ENCODE data around the gene KIT. TPM values are rescaled to one million over a fixed set of nuclear protein-coding genes. Genes with fewer than 3 reads are reported as not detected.

The KIT gene
- total RNA-seq (1 to 10 TPM in 4 of 5 donors, under 1 TPM in 1; 0.98 to 6.6 (median 3.6) TPM), total RNA-seq (0.41 to 27.5 (median 3.6) reads per million in 29 experiments)
- 2.1 TPM for total RNA-seq (2013)

DNA sequence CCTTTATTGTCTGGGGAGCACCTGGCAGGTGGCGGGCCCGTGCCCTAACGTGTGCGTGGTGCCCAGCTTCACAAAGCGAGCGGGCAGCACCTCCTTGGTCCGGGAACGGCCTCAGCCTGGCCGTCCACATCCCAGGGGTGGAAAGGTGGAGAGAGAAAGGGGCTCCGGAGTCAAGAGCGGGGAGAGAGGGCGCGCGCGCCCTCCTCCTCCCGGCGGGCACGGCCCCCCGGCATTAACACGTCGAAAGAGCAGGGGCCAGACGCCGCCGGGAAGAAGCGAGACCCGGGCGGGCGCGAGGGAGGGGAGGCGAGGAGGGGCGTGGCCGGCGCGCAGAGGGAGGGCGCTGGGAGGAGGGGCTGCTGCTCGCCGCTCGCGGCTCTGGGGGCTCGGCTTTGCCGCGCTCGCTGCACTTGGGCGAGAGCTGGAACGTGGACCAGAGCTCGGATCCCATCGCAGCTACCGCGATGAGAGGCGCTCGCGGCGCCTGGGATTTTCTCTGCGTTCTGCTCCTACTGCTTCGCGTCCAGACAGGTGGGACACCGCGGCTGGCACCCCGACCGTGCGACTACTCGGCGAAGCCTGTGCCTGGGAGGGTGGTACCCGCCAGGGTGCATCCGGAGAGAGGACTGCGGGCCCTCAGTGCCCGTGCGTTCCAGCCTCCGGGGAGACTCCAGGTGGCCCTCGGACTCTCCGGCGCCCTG, at the start of gene KIT:
Gene KIT, plus strand, starts transcription at position 407 of the 701 bp plus-strand sequence. Its CDS starts 58 bp downstream, at position 465.
- peak within 1 kb of the TSS; percentile 70 to 83 (median 75) for H3K4me3 Mint-ChIP-seq
- no peaks in the 10 kb centered on the region for H3K36me3 Mint-ChIP-seq
- Histone ChIP-seq H3K36me3 (ENCODE audit: control insufficient read depth in 2 of 2, extremely low read depth in 1 of 2, insufficient read depth in 1 of 2, low read length in 1 of 2) (no peaks in the 10 kb centered on the region), H3K27ac (ENCODE audit: low read length) (no peak within 1 kb of the TSS), H3K27me3 (replicated peaks in 1 of 2; ENCODE audit: control insufficient read depth in 2 of 2, extremely low read depth in 1 of 2, insufficient read depth in 2 of 2, low read length in 1 of 2) (peaks cover 0 to 35% of the 10 kb centered on the region in 2 experiments), H3K9me3 (no peaks in the 10 kb centered on the region), H3K4me3 (ENCODE audit: control insufficient read depth in 1 of 2, extremely low read depth in 1 of 2, low read length in 1 of 2) (peak within 1 kb of the TSS; percentile 43 to 89), H3K4me1 (ENCODE audit: control insufficient read depth in 1 of 2, extremely low read depth in 1 of 2, insufficient read depth in 2 of 2, low read length in 2 of 2) (peaks cover 8 to 25% of the 10 kb centered on the region in 2 experiments)
- peaks cover 15 to 18% (median 17%) of the 10 kb centered on the region in 3 donors for H3K4me1 Mint-ChIP-seq
- DNase-seq (peak in 13 of 35 experiments; percentile 1 to 32 (median 14)), ATAC-seq (replicated peaks in 1 of 4) (peak; percentile 28 to 70 (median 44))
- ChIA-PET CTCF (no interaction called here), POLR2A (no interaction called here)
- no peaks in the 10 kb centered on the region for H3K9me3 Mint-ChIP-seq
- no peak within 1 kb of the TSS for H3K27ac Mint-ChIP-seq
- WGBS (ENCODE audit: insufficient coverage): 2% methylated on average over 59 of the region's 72 CpGs
- H3K27me3 Mint-ChIP-seq: peaks cover 44 to 65% of the 10 kb centered on the region in 2 donors

- no peaks in the 10 kb centered on the region for H3K4me1 ChIP-seq (ENCODE audit: control insufficient read depth in 1 of 2, extremely low read depth in 1 of 2, insufficient read depth in 2 of 2, low read length in 2 of 2)
- no peak overlapping the region for H3K4me3 ChIP-seq (ENCODE audit: control insufficient read depth in 1 of 2, extremely low read depth in 1 of 2, low read length in 1 of 2)
- no peak overlapping the region for H3K27ac ChIP-seq (ENCODE audit: low read length)
- peaks cover 0 to 3% of the 10 kb centered on the region in 2 experiments for H3K27me3 ChIP-seq (replicated peaks in 1 of 2; ENCODE audit: control insufficient read depth in 2 of 2, extremely low read depth in 1 of 2, insufficient read depth in 2 of 2, low read length in 1 of 2)
- H3K4me1 Mint-ChIP-seq: no peaks in the 10 kb centered on the region
- ChIA-PET POLR2A (no interaction called here), CTCF (no interaction called here)
- no peaks in the 10 kb centered on the region for H3K36me3 Mint-ChIP-seq
- no peaks in the 10 kb centered on the region for H3K9me3 ChIP-seq
- DNase-seq (no peak), ATAC-seq (replicated peaks in 1 of 4) (no peak)
- no peak overlapping the region for H3K4me3 Mint-ChIP-seq
- H3K27me3 Mint-ChIP-seq: peaks cover 5 to 19% of the 10 kb centered on the region in 2 donors
- H3K36me3 ChIP-seq (ENCODE audit: control insufficient read depth in 2 of 2, extremely low read depth in 1 of 2, insufficient read depth in 1 of 2, low read length in 1 of 2): no peaks in the 10 kb centered on the region
- no CpG with 5 or more reads among the region's 1 CpG for WGBS (ENCODE audit: insufficient coverage)
- H3K9me3 Mint-ChIP-seq: no peaks in the 10 kb centered on the region
- no peak overlapping the region for H3K27ac Mint-ChIP-seq
These were observed 48.4 kb upstream of the KIT start for GRCh38 chr4:54609310-54609709.

DNA sequence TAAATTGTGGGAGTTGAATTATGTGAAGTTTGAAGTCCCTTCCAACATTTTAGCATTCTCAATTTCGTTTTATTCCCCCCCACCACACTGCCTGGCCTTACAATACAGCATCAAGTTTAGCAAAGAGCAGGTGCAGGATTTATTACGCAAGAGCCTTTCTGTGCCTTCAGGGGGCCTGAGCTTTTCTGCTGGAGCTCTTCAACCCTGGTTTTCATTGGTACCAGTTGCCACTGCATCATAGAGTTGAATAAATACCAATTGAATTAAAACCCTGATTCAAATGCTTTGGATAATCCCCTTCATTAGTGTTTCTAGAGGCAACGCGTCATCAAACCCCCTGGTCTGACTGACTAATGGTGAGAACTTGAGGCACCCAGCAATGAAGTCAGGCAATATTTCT, 43.6 kb upstream of the KIT start:
- Mint-ChIP-seq H3K4me3 (no peak overlapping the region), H3K27ac (no peak overlapping the region), H3K27me3 (peaks cover 2 to 16% of the 10 kb centered on the region in 2 donors), H3K9me3 (no peaks in the 10 kb centered on the region), H3K4me1 (no peaks in the 10 kb centered on the region), H3K36me3 (no peaks in the 10 kb centered on the region)
- WGBS (ENCODE audit: insufficient coverage): 86% methylated on average over 1 of the region's 4 CpGs
- H3K27me3 ChIP-seq (replicated peaks in 1 of 2; ENCODE audit: control insufficient read depth in 2 of 2, extremely low read depth in 1 of 2, insufficient read depth in 2 of 2, low read length in 1 of 2): peaks cover 0 to 8% of the 10 kb centered on the region in 2 experiments
- no peak overlapping the region for H3K27ac ChIP-seq (ENCODE audit: low read length)
- ATAC-seq (replicated peaks in 1 of 4) (no peak), DNase-seq (no peak)
- H3K36me3 ChIP-seq (ENCODE audit: control insufficient read depth in 2 of 2, extremely low read depth in 1 of 2, insufficient read depth in 1 of 2, low read length in 1 of 2): no peaks in the 10 kb centered on the region
- H3K4me1 ChIP-seq (ENCODE audit: control insufficient read depth in 1 of 2, extremely low read depth in 1 of 2, insufficient read depth in 2 of 2, low read length in 2 of 2): no peaks in the 10 kb centered on the region
- H3K9me3 ChIP-seq: no peaks in the 10 kb centered on the region
- no peak overlapping the region for H3K4me3 ChIP-seq (ENCODE audit: control insufficient read depth in 1 of 2, extremely low read depth in 1 of 2, low read length in 1 of 2)
- POLR2A ChIA-PET: no interaction called here
- CTCF ChIA-PET: no interaction called here

DNA sequence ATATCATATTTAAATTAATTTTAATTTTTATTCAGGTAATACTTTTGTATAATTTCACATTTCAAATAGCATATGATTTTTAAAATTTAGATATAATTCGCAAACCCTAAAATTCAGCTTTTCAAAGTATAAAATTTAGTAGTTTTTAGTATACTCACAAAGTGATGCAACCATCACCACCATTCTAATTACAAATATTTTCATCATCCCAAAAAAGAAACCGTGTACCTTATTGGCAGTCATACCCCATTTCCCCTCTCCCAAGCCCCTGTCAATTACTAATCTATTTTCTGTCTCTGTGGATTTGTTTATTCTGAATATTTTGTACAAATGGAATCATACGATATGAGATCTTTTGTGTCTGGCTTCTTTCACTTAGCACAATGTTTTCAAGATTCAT, 37.0 kb upstream of the KIT start:
- no peak for DNase-seq
- ATAC-seq (replicated peaks in 1 of 4): no peak
- POLR2A ChIA-PET: interaction anchor here in 1 of 2 donors (0.5 kb wide), 1 partner anchor 38 kb away, joined by 3 read pairs; no protein-coding TSS in a partner anchor
- CTCF ChIA-PET: no interaction called here
- Histone ChIP-seq H3K4me1 (ENCODE audit: control insufficient read depth in 1 of 2, extremely low read depth in 1 of 2, insufficient read depth in 2 of 2, low read length in 2 of 2) (no peaks in the 10 kb centered on the region), H3K27ac (ENCODE audit: low read length) (no peak overlapping the region), H3K9me3 (no peaks in the 10 kb centered on the region), H3K27me3 (replicated peaks in 1 of 2; ENCODE audit: control insufficient read depth in 2 of 2, extremely low read depth in 1 of 2, insufficient read depth in 2 of 2, low read length in 1 of 2) (peaks cover 0 to 3% of the 10 kb centered on the region in 2 experiments), H3K4me3 (ENCODE audit: control insufficient read depth in 1 of 2, extremely low read depth in 1 of 2, low read length in 1 of 2) (no peak overlapping the region), H3K36me3 (ENCODE audit: control insufficient read depth in 2 of 2, extremely low read depth in 1 of 2, insufficient read depth in 1 of 2, low read length in 1 of 2) (no peaks in the 10 kb centered on the region)
- H3K27ac Mint-ChIP-seq: no peak overlapping the region
- H3K4me3 Mint-ChIP-seq: no peak overlapping the region
- WGBS (ENCODE audit: insufficient coverage): no CpG with 5 or more reads among the region's 3 CpGs
- H3K9me3 Mint-ChIP-seq: no peaks in the 10 kb centered on the region
- H3K36me3 Mint-ChIP-seq: no peaks in the 10 kb centered on the region
- H3K4me1 Mint-ChIP-seq: no peaks in the 10 kb centered on the region
- H3K27me3 Mint-ChIP-seq: peaks cover 0 to 4% of the 10 kb centered on the region in 2 donors

DNA sequence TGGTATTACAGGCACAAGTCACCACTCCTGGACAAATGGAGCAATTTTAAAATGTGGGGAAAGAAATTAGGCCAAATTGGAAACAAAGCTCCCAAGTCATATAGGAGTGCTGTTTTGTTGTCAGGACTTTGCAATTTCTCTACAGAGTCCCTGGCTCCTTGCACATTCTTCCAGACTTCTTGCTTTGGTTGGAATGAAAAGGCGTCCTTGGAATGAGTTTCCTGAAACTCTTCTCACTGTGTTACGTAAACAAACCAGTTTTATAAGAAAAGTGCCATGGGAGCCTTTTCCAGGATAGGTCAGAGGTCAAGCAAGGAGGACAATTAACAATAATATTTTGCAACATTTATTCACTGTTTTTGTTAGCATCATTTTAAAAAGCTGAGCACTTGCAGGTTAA, 32.4 kb upstream of the KIT start:
- ATAC-seq (replicated peaks in 1 of 4): no peak
- POLR2A ChIA-PET: no interaction called here

GRCh38 chr4:54626113-54626512, 31.6 kb upstream of the KIT start:
- Histone ChIP-seq H3K27me3 (replicated peaks in 1 of 2; ENCODE audit: control insufficient read depth in 2 of 2, extremely low read depth in 1 of 2, insufficient read depth in 2 of 2, low read length in 1 of 2) (peaks cover 0 to 3% of the 10 kb centered on the region in 2 experiments), H3K27ac (ENCODE audit: low read length) (no peak overlapping the region), H3K9me3 (no peaks in the 10 kb centered on the region), H3K4me3 (ENCODE audit: control insufficient read depth in 1 of 2, extremely low read depth in 1 of 2, low read length in 1 of 2) (no peak overlapping the region), H3K36me3 (ENCODE audit: control insufficient read depth in 2 of 2, extremely low read depth in 1 of 2, insufficient read depth in 1 of 2, low read length in 1 of 2) (no peaks in the 10 kb centered on the region), H3K4me1 (ENCODE audit: control insufficient read depth in 1 of 2, extremely low read depth in 1 of 2, insufficient read depth in 2 of 2, low read length in 2 of 2) (no peaks in the 10 kb centered on the region)
- H3K4me3 Mint-ChIP-seq: no peak overlapping the region
- DNase-seq (no peak), ATAC-seq (replicated peaks in 1 of 4) (no peak)
- no peak overlapping the region for H3K27ac Mint-ChIP-seq
- H3K36me3 Mint-ChIP-seq: no peaks in the 10 kb centered on the region
- H3K9me3 Mint-ChIP-seq: no peaks in the 10 kb centered on the region
- WGBS (ENCODE audit: insufficient coverage): 80% methylated on average over 4 of the region's 7 CpGs
- H3K4me1 Mint-ChIP-seq: no peaks in the 10 kb centered on the region
- H3K27me3 Mint-ChIP-seq: peaks cover 16 to 36% of the 10 kb centered on the region in 2 donors
- CTCF ChIA-PET: no interaction called here
- POLR2A ChIA-PET: no interaction called here

More for the DNA sequence above, 32.4 kb upstream of the KIT start:
- H3K4me3 ChIP-seq (ENCODE audit: control insufficient read depth in 1 of 2, extremely low read depth in 1 of 2, low read length in 1 of 2): no peak overlapping the region
- 71% methylated on average over 1 of the region's 2 CpGs for WGBS (ENCODE audit: insufficient coverage)
- H3K4me1 Mint-ChIP-seq: no peaks in the 10 kb centered on the region
- no peak overlapping the region for H3K27ac ChIP-seq (ENCODE audit: low read length)
- H3K4me1 ChIP-seq (ENCODE audit: control insufficient read depth in 1 of 2, extremely low read depth in 1 of 2, insufficient read depth in 2 of 2, low read length in 2 of 2): no peaks in the 10 kb centered on the region
- no peaks in the 10 kb centered on the region for H3K36me3 Mint-ChIP-seq
- no peaks in the 10 kb centered on the region for H3K9me3 ChIP-seq
- H3K9me3 Mint-ChIP-seq: no peaks in the 10 kb centered on the region
- DNase-seq: no peak
- H3K27me3 Mint-ChIP-seq: peaks cover 13 to 32% of the 10 kb centered on the region in 2 donors
- no peak overlapping the region for H3K4me3 Mint-ChIP-seq
- CTCF ChIA-PET: no interaction called here
- no peak overlapping the region for H3K27ac Mint-ChIP-seq
- H3K27me3 ChIP-seq (replicated peaks in 1 of 2; ENCODE audit: control insufficient read depth in 2 of 2, extremely low read depth in 1 of 2, insufficient read depth in 2 of 2, low read length in 1 of 2): peaks cover 0 to 3% of the 10 kb centered on the region in 2 experiments
- H3K36me3 ChIP-seq (ENCODE audit: control insufficient read depth in 2 of 2, extremely low read depth in 1 of 2, insufficient read depth in 1 of 2, low read length in 1 of 2): no peaks in the 10 kb centered on the region

All from T-cell (primary cell).